Ovary (tissue), 9 donors: Measurements from ENCODE around the gene ZNF273. TPM values are rescaled to one million over a fixed set of nuclear protein-coding genes. Genes with fewer than 3 reads are reported as not detected.

Experiments used
- DNase-seq, 5 donors: peaks; one replicate each; pipeline ENCODE4 v3.0.0-alpha.2; 2019 to 2020
- H3K27ac ChIP-seq, 2 donors: fragments of 200-600 bp; one replicate each; pipeline versions ENCODE4 v1.5.1 to v1.8.0; 2019 to 2022
- H3K27me3 ChIP-seq: fragments of 200-600 bp; one replicate; pipeline ENCODE4 v1.8.0; 2022
- H3K36me3 ChIP-seq: fragments of 200-600 bp; sonication (generic); one replicate; pipeline ENCODE4 v1.5.1; 2019
- H3K4me1 ChIP-seq: one replicate; pipeline ENCODE4 v1.8.1; 2013; ENCODE audit warnings: mild to moderate bottlenecking, moderate library complexity; ENCODE audit not compliant: insufficient read depth
- H3K4me3 ChIP-seq: fragments of 200-600 bp; sonication (generic); one replicate; pipeline ENCODE4 v1.5.1; 2017
- H3K9me3 ChIP-seq, 2 donors: fragments of 200-600 bp in 1 of 2; sonication (generic) in 1 of 2; one replicate each; pipeline versions ENCODE4 v1.5.1 to v1.8.1; 2013 to 2019; ENCODE audit warnings: mild to moderate bottlenecking in 1 of 2, moderate library complexity in 1 of 2
- CTCF ChIP-seq, 3 donors: fragments of 450-650 bp in 2 of 3; fragments of 200-600 bp in 1 of 3; IDR thresholded peaks; one replicate each; pipeline versions ENCODE4 v1.5.1 to v1.8.0; 2016 to 2022; ENCODE audit warnings: antibody characterized with exemption in 3 of 3, mild to moderate bottlenecking in 1 of 3
- EP300 ChIP-seq: sonication (generic); formaldehyde crosslinking; IDR thresholded peaks from one replicate; pipeline ENCODE4 v1.6.1; 2017; ENCODE audit warnings: antibody characterized with exemption
- POLR2A ChIP-seq: fragments of 450-650 bp; IDR thresholded peaks from one replicate; pipeline ENCODE4 v1.6.1; 2017; ENCODE audit warnings: antibody characterized with exemption, mild to moderate bottlenecking, moderate library complexity
- WGBS, 3 donors: extraction: QIAGEN DNeasy Blood & Tissue Kit in 1 of 3; methylation state at CpG; one replicate each; pipeline versions ENCODE4 v1.1.5 to v1.1.7; 2013 to 2017; 5-methylcytosine and 5-hydroxymethylcytosine counted together
- intact Hi-C, 4 donors: fragments of 100-400 bp; cut with DNase I; formaldehyde crosslinking; loops; one replicate each; pipeline versions ENCODE4 v1.11.0 to v1.15.1; 2022 to 2023
- polyA plus RNA-seq, 2 donors: library from polyadenylated mRNA; stranded (reverse); fragments of 200-250 nt in 1 of 2; fragments of 350-450 nt in 1 of 2; fragmentation: Illumina TruSeq in 1 of 2; extraction: RNeasy Lipid Tissue Mini Kit (QIAGEN cat#74804) in 1 of 2; gene quantifications; one replicate each; pipeline ENCODE4 v1.2.3, GENCODE V29; 2013 to 2014
- total RNA-seq, 7 donors: library from RNA; depleted of rRNA in 2 of 7; stranded (reverse); fragments of >200 nt in 2 of 7; fragmentation: NEBNext Ultra II Directional in 3 of 7; extraction: Animal tissue kit (Norgen Biotek cat#: 25700) in 3 of 7; gene quantifications; one replicate each; pipeline versions ENCODE4 v1.1.0 to v1.2.4, GENCODE V29; 2016 to 2023
- donor health status: DM: no; HTN: no; CAD: no; lungs with moderate emphysema.
- donor health status: DM: no; HTN: no; CAD: no.
- donor health status: Bipolar disorder and iron deficiency.
- donor health status: DM: yes; HTN: yes; CAD: no.
- donor health status: DM: no; HTN: no; CAD: no.
- donor health status: DM: yes; HTN: yes; CAD: no.

Gene ZNF273
- total and polyA plus RNA-seq, 9 donors, result 4.4 to 13.0 (median 6.6) TPM

GRCh38 chr7:64904008-64904407 lies 935 bp downstream of the ZNF273 start:
- no peak for DNase-seq
- 90 to 93% (median 90%) methylated on average over 15 of the region's 15 CpGs for WGBS, 3 donors
- no peak for TF ChIP-seq POLR2A
- no peak for TF ChIP-seq CTCF (IDR thresholded peaks at IDR 0.05)
- no peak for TF ChIP-seq EP300
- Histone ChIP-seq H3K4me1 (peaks cover 4% of the 10 kb centered on the region), H3K27me3 (no peaks in the 10 kb centered on the region), H3K4me3 (no peak overlapping the region), H3K9me3 (no peaks in the 10 kb centered on the region), H3K27ac (no peak overlapping the region), H3K36me3 (no peaks in the 10 kb centered on the region)
- intact Hi-C loops, result no loop called here

GRCh38 chr7:64905133-64905532 lies 2.1 kb downstream of the ZNF273 start:
- H3K4me1 ChIP-seq, result peaks cover 4% of the 10 kb centered on the region
- no peak overlapping the region for H3K4me3 ChIP-seq

GRCh38 chr7:64905547-64905946 lies 2.5 kb downstream of the ZNF273 start:
- Histone ChIP-seq H3K9me3 (no peaks in the 10 kb centered on the region), H3K4me3 (no peak overlapping the region), H3K4me1 (peaks cover 4% of the 10 kb centered on the region), H3K27ac (no peak overlapping the region), H3K27me3 (no peaks in the 10 kb centered on the region), H3K36me3 (no peaks in the 10 kb centered on the region)
- no peak for TF ChIP-seq POLR2A
- TF ChIP-seq EP300, result no peak
- no peak for TF ChIP-seq CTCF (IDR thresholded peaks at IDR 0.05)
- intact Hi-C loops, result no loop called here
- no peak for DNase-seq
- 76 to 83% (median 77%) methylated on average over 4 of the region's 4 CpGs for WGBS, 3 donors

More at GRCh38 chr7:64905133-64905532, 2.1 kb downstream of the ZNF273 start:
- no peak overlapping the region for H3K27ac ChIP-seq
- no peak for DNase-seq
- H3K27me3 ChIP-seq, result no peaks in the 10 kb centered on the region
- TF ChIP-seq POLR2A (no peak), CTCF (IDR thresholded peaks at IDR 0.05) (no peak), EP300 (no peak)
- intact Hi-C loops, result no loop called here
- H3K36me3 ChIP-seq, result no peaks in the 10 kb centered on the region
- H3K9me3 ChIP-seq, result no peaks in the 10 kb centered on the region
- 68 to 77% (median 74%) methylated on average over 12 of the region's 12 CpGs for WGBS, 3 donors

- TF ChIP-seq CTCF (IDR thresholded peaks at IDR 0.05) (no peak), POLR2A (no peak), EP300 (no peak)
- no peaks in the 10 kb centered on the region for H3K9me3 ChIP-seq
- intact Hi-C loops, result no loop called here
- H3K36me3 ChIP-seq, result no peaks in the 10 kb centered on the region
- no peak for DNase-seq
- WGBS, 3 donors, result 52 to 72% (median 62%) methylated on average over 5 of the region's 5 CpGs
- no peak overlapping the region for H3K4me3 ChIP-seq
- H3K4me1 ChIP-seq, result peaks cover 2% of the 10 kb centered on the region
- H3K27me3 ChIP-seq, result no peaks in the 10 kb centered on the region
- no peak overlapping the region for H3K27ac ChIP-seq
Measured at GRCh38 chr7:64907641-64908326, 4.7 kb downstream of the ZNF273 start.
